Cardiac muscle cell (in vitro differentiated cells and primary cell): ENCODE measurements around the gene DOCK2. TPM values are rescaled to one million over a fixed set of nuclear protein-coding genes. Genes with fewer than 3 reads are reported as not detected.

Source experiments
- DNase-seq, 2 donors: peaks; one replicate each; pipeline versions ENCODE4 v3.0.0 to v3.0.0-alpha.2; 2010 to 2017; ENCODE audit warnings: low read depth in 1 of 2, low spot score in 1 of 2
- H3K27ac ChIP-seq: fragments of 200-600 bp; sonication (generic); 2 replicates; pipeline ENCODE4 v1.5.1; 2016
- H3K27me3 ChIP-seq: fragments of 200-600 bp; sonication (generic); 2 replicates; pipeline ENCODE4 v1.6.0; 2016; ENCODE audit warnings: control low read depth
- H3K36me3 ChIP-seq: fragments of 200-600 bp; sonication (generic); 2 replicates; pipeline ENCODE4 v1.5.1; 2016; ENCODE audit warnings: control low read depth
- H3K4me1 ChIP-seq: fragments of 200-600 bp; sonication (generic); 2 replicates; pipeline ENCODE4 v1.8.1; 2017; ENCODE audit warnings: low read depth, mild to moderate bottlenecking, mixed run types
- H3K4me3 ChIP-seq: fragments of 200-600 bp; sonication (generic); 2 replicates; pipeline ENCODE4 v1.5.1; 2016; ENCODE audit warnings: mild to moderate bottlenecking
- H3K9me3 ChIP-seq: fragments of 200-600 bp; sonication (generic); 2 replicates; pipeline ENCODE4 v1.5.1; 2017; ENCODE audit warnings: low read depth, mild to moderate bottlenecking, control low read depth
- CTCF ChIP-seq: IDR thresholded peaks from 2 replicates; pipeline ENCODE4 v1.5.1; 2012; ENCODE audit warnings: low read depth, mild to moderate bottlenecking, low read length
- polyA plus RNA-seq: library from polyadenylated mRNA; unstranded; fragments of >200 nt; fragmentation: Nextera tagmentation; extraction: Ambion mirVana; gene quantifications from 2 replicates; pipeline ENCODE4 v1.2.1, GENCODE V29; 2016
- total RNA-seq: library from RNA; depleted of rRNA; stranded (reverse); fragments of >200 nt; gene quantifications from 2 replicates; pipeline ENCODE4 v1.2.3, GENCODE V29; 2016

The DOCK2 gene
- total and polyA plus RNA-seq, 2 experiments from 2014 or later, result 3.3 to 6.5 TPM

GRCh38 chr5:169789417-169789940, 152.4 kb downstream of the DOCK2 start:
- H3K27ac ChIP-seq, result no peak overlapping the region
- no peak overlapping the region for H3K4me3 ChIP-seq
- no peak for TF ChIP-seq CTCF
- no peaks in the 10 kb centered on the region for H3K27me3 ChIP-seq
- DNase-seq, result no peak
- peaks cover 9% of the 10 kb centered on the region for H3K4me1 ChIP-seq
- no peaks in the 10 kb centered on the region for H3K9me3 ChIP-seq
- H3K36me3 ChIP-seq, result no peaks in the 10 kb centered on the region

- H3K4me3 ChIP-seq, result no peak overlapping the region
- no peaks in the 10 kb centered on the region for H3K9me3 ChIP-seq
- no peaks in the 10 kb centered on the region for H3K27me3 ChIP-seq
- TF ChIP-seq CTCF, result no peak
- H3K36me3 ChIP-seq, result no peaks in the 10 kb centered on the region
- no peak for DNase-seq
- peaks cover 16% of the 10 kb centered on the region for H3K4me1 ChIP-seq
- H3K27ac ChIP-seq, result no peak overlapping the region
These were observed 154.2 kb downstream of the DOCK2 start for GRCh38 chr5:169791251-169791650.

GRCh38 chr5:169795338-169795737, 158.3 kb downstream of the DOCK2 start:
- no peaks in the 10 kb centered on the region for H3K27me3 ChIP-seq
- peaks cover 24% of the 10 kb centered on the region for H3K4me1 ChIP-seq
- no peak for DNase-seq
- no peak overlapping the region for H3K27ac ChIP-seq
- no peak overlapping the region for H3K4me3 ChIP-seq
- no peaks in the 10 kb centered on the region for H3K9me3 ChIP-seq
- no peak for TF ChIP-seq CTCF
- H3K36me3 ChIP-seq, result no peaks in the 10 kb centered on the region

GRCh38 chr5:169796731-169797130, 159.7 kb downstream of the DOCK2 start:
- Histone ChIP-seq H3K36me3 (no peaks in the 10 kb centered on the region), H3K27me3 (no peaks in the 10 kb centered on the region), H3K4me3 (no peak overlapping the region), H3K4me1 (peaks cover 27% of the 10 kb centered on the region), H3K27ac (no peak overlapping the region), H3K9me3 (no peaks in the 10 kb centered on the region)
- TF ChIP-seq CTCF, result no peak
- DNase-seq, result no peak

GRCh38 chr5:169797577-169797976, 160.5 kb downstream of the DOCK2 start:
- H3K36me3 ChIP-seq, result no peaks in the 10 kb centered on the region
- no peak for DNase-seq
- no peak overlapping the region for H3K27ac ChIP-seq
- H3K4me1 ChIP-seq, result peaks cover 23% of the 10 kb centered on the region
- no peaks in the 10 kb centered on the region for H3K9me3 ChIP-seq
- H3K27me3 ChIP-seq, result no peaks in the 10 kb centered on the region
- TF ChIP-seq CTCF, result no peak
- no peak overlapping the region for H3K4me3 ChIP-seq

GRCh38 chr5:169798438-169798837, 161.4 kb downstream of the DOCK2 start:
- Histone ChIP-seq H3K4me3 (no peak overlapping the region), H3K27me3 (no peaks in the 10 kb centered on the region), H3K27ac (no peak overlapping the region), H3K4me1 (peaks cover 23% of the 10 kb centered on the region), H3K36me3 (no peaks in the 10 kb centered on the region), H3K9me3 (no peaks in the 10 kb centered on the region)
- DNase-seq, result no peak
- TF ChIP-seq CTCF, result no peak
